Hepatocyte (in vitro differentiated cells): ENCODE data around the gene SLC23A2. TPM values are rescaled to one million over a fixed set of nuclear protein-coding genes. Genes with fewer than 3 reads are reported as not detected.

ENCODE experiments used
- DNase-seq: peaks from one replicate; pipeline ENCODE4 v3.0.0-alpha.2; 2016; ENCODE audit warnings: low spot score
- H2AFZ ChIP-seq: fragments of 200-600 bp; sonication (generic); 2 replicates; pipeline ENCODE4 v1.6.0; 2016; ENCODE audit warnings: antibody characterized with exemption, mild to moderate bottlenecking
- H3K27ac ChIP-seq: fragments of 200-600 bp; sonication (generic); 2 replicates; pipeline ENCODE4 v1.5.1; 2016; ENCODE audit warnings: mild to moderate bottlenecking
- H3K27me3 ChIP-seq: fragments of 200-600 bp; sonication (generic); 2 replicates; pipeline ENCODE4 v1.6.1; 2016
- H3K36me3 ChIP-seq: fragments of 200-600 bp; sonication (generic); replicated peaks from 2 replicates; pipeline ENCODE4 v1.5.1; 2016; ENCODE audit warnings: low read depth; ENCODE audit not compliant: insufficient read depth
- H3K4me1 ChIP-seq: fragments of 200-600 bp; sonication (generic); 2 replicates; pipeline ENCODE4 v1.5.1; 2016; ENCODE audit warnings: mild to moderate bottlenecking, moderate library complexity; ENCODE audit not compliant: insufficient read depth
- H3K4me2 ChIP-seq: fragments of 200-600 bp; sonication (generic); 2 replicates; pipeline ENCODE4 v1.6.0; 2016
- H3K4me3 ChIP-seq: fragments of 200-600 bp; sonication (generic); 2 replicates; pipeline ENCODE4 v1.5.1; 2016; ENCODE audit warnings: mild to moderate bottlenecking
- H3K79me2 ChIP-seq: fragments of 200-600 bp; sonication (generic); 2 replicates; pipeline ENCODE4 v1.6.0; 2017; ENCODE audit warnings: mild to moderate bottlenecking
- H3K9me2 ChIP-seq: fragments of 200-600 bp; sonication (generic); replicated peaks from 2 replicates; pipeline ENCODE4 v1.6.0; 2017; ENCODE audit warnings: mild to moderate bottlenecking; ENCODE audit not compliant: insufficient read depth
- H3K9me3 ChIP-seq: fragments of 200-600 bp; sonication (generic); 2 replicates; pipeline ENCODE4 v1.5.1; 2016; ENCODE audit warnings: low read depth, mild to moderate bottlenecking
- H4K20me1 ChIP-seq: fragments of 200-600 bp; sonication (generic); 2 replicates; pipeline ENCODE4 v1.6.0; 2016; ENCODE audit warnings: mild to moderate bottlenecking; ENCODE audit not compliant: insufficient read depth, poor library complexity, severe bottlenecking
- EZH2 ChIP-seq: fragments of 200-600 bp; sonication (generic); IDR thresholded peaks from 2 replicates; pipeline ENCODE4 v1.6.1; 2016; ENCODE audit warnings: antibody characterized with exemption, mild to moderate bottlenecking, borderline replicate concordance
- EZH2phosphoT487 ChIP-seq: fragments of 200-600 bp; sonication (generic); IDR thresholded peaks from one replicate; pipeline ENCODE4 v1.6.1; 2018; ENCODE audit warnings: antibody characterized with exemption, mild to moderate bottlenecking, low read depth, moderate library complexity; ENCODE audit not compliant: unreplicated experiment, severe bottlenecking
- WGBS: methylation state at CpG from one replicate; pipeline ENCODE4 v1.1.6; 2016; ENCODE audit warnings: low lambda C conversion rate; ENCODE audit errors: missing lambda C conversion rate; 5-methylcytosine and 5-hydroxymethylcytosine counted together
- polyA plus RNA-seq: library from polyadenylated mRNA; unstranded; fragments of >200 nt; fragmentation: Nextera tagmentation; extraction: Ambion mirVana; gene quantifications from 2 replicates; pipeline ENCODE4 v1.2.1, GENCODE V29; 2016
- total RNA-seq: library from RNA; depleted of rRNA; stranded (reverse); fragments of >200 nt; gene quantifications from 2 replicates; pipeline ENCODE4 v1.2.3, GENCODE V29; 2014
- TF ChIP-seq, protein P1 (sequence below): fragments of 200-600 bp; sonication (generic); IDR thresholded peaks from 2 replicates; pipeline ENCODE4 v1.5.1; 2016; ENCODE audit warnings: antibody characterized with exemption, mild to moderate bottlenecking; ENCODE audit not compliant: poor library complexity

The SLC23A2 gene
- total and polyA plus RNA-seq, 2 experiments from 2014 or later, result 8.2 to 13.3 TPM

DNA sequence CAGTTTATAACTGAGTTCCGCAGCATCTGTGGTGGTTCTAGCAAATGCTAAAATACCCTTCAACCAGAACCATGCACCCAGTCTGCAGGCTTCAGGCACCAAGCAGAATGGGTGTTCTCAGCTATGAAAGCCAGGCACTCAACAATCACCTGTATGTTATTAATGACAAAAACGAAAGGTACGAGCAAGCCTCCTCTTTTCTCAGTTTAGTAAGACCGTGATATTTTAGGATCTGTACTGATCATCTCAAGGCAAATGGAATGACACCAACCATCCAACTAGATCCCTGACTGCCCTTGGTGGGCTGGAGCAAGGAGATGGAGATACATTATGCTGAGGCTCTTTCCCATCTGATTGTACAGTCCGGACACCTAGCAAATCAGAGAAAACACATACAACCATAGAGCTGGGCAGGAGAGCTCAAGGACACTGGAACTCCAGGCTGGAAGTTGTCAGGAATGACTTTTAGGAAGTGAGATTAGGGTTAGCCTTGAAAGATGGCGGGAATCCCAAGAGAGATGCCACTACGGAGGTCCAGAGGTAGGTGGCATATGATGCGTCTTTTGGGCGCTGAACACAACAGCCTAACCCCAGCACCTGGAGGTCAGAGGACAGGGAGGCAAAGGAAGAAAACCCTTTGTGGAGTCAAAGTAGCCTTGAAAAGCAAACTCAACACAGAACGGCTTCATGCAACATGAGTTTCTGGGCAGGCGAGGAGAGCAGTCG is 33.4 kb downstream of the SLC23A2 start:
- Histone ChIP-seq H4K20me1 (no peaks in the 10 kb centered on the region), H3K36me3 (no peaks in the 10 kb centered on the region), H3K9me2 (no peaks in the 10 kb centered on the region), H3K9me3 (no peaks in the 10 kb centered on the region), H2AFZ (no peak overlapping the region), H3K4me2 (no peak overlapping the region), H3K27me3 (no peaks in the 10 kb centered on the region), H3K79me2 (peaks cover 10% of the 10 kb centered on the region), H3K4me1 (no peaks in the 10 kb centered on the region), H3K4me3 (no peak overlapping the region), H3K27ac (no peak overlapping the region)
- no peak for DNase-seq
- WGBS, result 96% methylated on average over 12 of the region's 12 CpGs
- TF ChIP-seq, protein P1, sequence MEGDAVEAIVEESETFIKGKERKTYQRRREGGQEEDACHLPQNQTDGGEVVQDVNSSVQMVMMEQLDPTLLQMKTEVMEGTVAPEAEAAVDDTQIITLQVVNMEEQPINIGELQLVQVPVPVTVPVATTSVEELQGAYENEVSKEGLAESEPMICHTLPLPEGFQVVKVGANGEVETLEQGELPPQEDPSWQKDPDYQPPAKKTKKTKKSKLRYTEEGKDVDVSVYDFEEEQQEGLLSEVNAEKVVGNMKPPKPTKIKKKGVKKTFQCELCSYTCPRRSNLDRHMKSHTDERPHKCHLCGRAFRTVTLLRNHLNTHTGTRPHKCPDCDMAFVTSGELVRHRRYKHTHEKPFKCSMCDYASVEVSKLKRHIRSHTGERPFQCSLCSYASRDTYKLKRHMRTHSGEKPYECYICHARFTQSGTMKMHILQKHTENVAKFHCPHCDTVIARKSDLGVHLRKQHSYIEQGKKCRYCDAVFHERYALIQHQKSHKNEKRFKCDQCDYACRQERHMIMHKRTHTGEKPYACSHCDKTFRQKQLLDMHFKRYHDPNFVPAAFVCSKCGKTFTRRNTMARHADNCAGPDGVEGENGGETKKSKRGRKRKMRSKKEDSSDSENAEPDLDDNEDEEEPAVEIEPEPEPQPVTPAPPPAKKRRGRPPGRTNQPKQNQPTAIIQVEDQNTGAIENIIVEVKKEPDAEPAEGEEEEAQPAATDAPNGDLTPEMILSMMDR, result no peak
- TF ChIP-seq EZH2phosphoT487 (no peak), EZH2 (no peak)

DNA sequence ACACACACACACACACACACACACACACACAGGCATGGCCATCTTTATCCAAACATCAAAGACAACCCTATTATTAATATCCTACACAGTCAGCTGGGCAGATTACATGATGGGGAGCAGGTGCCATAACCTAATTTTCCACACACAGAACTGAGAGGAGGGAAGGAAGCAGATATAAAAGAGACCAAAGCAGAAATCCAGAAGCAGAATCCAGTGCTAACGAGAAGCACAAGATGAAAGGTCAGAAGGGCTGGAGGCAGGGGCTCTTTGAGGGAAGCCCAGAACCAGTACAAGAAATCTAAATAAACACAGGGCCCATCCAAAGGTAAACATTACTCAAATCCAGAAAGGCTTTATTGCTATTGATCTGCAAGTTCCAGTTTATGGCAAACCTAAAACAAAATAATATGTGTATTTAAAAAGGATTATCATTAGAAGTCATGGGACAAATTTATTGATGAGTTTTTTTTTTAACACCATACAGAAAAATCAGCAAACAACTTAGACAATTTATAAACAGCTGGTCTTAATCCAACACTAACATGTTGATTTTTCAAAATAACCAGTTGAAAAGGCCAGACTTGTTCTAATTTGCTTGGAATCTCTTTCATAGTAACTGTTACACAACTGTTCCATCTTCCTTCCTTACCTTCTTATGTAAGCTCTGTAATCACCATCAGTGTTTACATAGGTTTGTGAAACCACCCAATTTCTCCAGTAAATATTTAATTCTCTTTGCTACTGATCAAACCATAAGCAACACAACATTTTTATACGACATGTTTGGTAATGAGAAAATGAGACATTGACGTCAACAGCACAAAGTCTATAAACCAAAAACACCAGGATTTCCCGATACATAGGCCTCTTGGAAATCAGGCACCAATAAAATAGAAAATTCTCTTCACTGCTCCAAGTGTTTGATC is 34.2 kb downstream of the SLC23A2 start:
- H3K4me1 ChIP-seq, result no peaks in the 10 kb centered on the region
- H3K27me3 ChIP-seq, result no peaks in the 10 kb centered on the region
- 51% methylated on average over 4 of the region's 4 CpGs for WGBS
- no peak overlapping the region for H2AFZ ChIP-seq
- TF ChIP-seq EZH2phosphoT487, result no peak
- TF ChIP-seq, protein P1, result no peak
- H3K4me2 ChIP-seq, result no peak overlapping the region
- no peaks in the 10 kb centered on the region for H3K36me3 ChIP-seq
- no peak overlapping the region for H3K4me3 ChIP-seq
- peaks cover 6% of the 10 kb centered on the region for H3K79me2 ChIP-seq
- no peak overlapping the region for H3K27ac ChIP-seq
- no peaks in the 10 kb centered on the region for H3K9me2 ChIP-seq
- H3K9me3 ChIP-seq, result no peaks in the 10 kb centered on the region
- DNase-seq, result no peak
- no peaks in the 10 kb centered on the region for H4K20me1 ChIP-seq

DNA sequence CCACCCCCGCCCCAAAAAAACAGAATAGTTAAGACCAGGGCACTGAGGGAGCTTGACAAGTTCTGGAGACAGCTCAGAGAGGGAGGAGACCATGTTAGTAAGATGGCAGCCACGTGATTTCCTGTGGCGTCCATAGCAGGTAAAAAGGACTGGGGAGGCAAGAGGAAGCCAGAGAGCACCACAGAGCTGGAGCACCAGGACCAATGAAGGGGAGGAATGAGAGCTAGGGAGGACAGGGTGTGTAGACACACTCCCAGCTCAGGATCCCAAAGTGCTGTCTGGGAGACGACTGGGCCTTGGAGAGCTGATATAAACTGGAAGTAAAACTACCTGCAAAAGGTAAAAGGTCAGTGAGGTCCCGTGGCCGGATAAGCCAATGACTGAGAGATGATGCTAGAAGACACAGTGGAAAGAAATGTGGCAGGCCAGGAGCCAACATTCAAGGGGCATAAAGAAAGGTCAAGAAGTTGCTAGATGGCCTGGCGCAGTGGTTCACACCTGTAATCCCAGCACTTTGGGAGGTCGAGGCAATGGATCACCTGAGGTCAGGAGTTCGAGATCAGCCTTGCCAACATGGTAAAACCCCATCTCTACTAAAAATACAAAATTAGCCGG is 39.0 kb downstream of the SLC23A2 start:
- DNase-seq, result no peak
- Histone ChIP-seq H3K4me1 (no peaks in the 10 kb centered on the region), H3K4me2 (no peak overlapping the region), H3K36me3 (no peaks in the 10 kb centered on the region), H3K79me2 (no peaks in the 10 kb centered on the region), H4K20me1 (no peaks in the 10 kb centered on the region), H3K9me2 (no peaks in the 10 kb centered on the region), H3K27me3 (no peaks in the 10 kb centered on the region), H3K27ac (no peak overlapping the region), H2AFZ (no peak overlapping the region), H3K9me3 (no peaks in the 10 kb centered on the region), H3K4me3 (no peak overlapping the region)
- WGBS, result 82% methylated on average over 10 of the region's 10 CpGs
- TF ChIP-seq, protein P1, result no peak
- TF ChIP-seq EZH2 (no peak), EZH2phosphoT487 (no peak)
